GM23338 (cell line): ENCODE data around the gene KLK5.

ENCODE experiments used
- CREB1 ChIP-seq: fragments of 250-450 bp; sonication (Bioruptor Pico); IDR thresholded peaks from 2 replicates; pipeline ENCODE4 v1.5.0; 2020; ENCODE audit warnings: low read depth, mild to moderate bottlenecking, moderate library complexity
- EZH2 ChIP-seq: fragments of 200-600 bp; sonication (generic); IDR thresholded peaks from one replicate; pipeline ENCODE4 v1.8.0; 2017; ENCODE audit warnings: antibody characterized with exemption, mild to moderate bottlenecking, low read depth; ENCODE audit not compliant: unreplicated experiment
- EZH2phosphoT487 ChIP-seq: fragments of 200-600 bp; sonication (generic); IDR thresholded peaks from one replicate; pipeline ENCODE4 v1.8.1; 2018; ENCODE audit warnings: antibody characterized with exemption; ENCODE audit not compliant: unreplicated experiment
- JUNB ChIP-seq: IDR thresholded peaks from one replicate; pipeline ENCODE4 v1.6.1; 2016; ENCODE audit warnings: antibody characterized with exemption; ENCODE audit not compliant: unreplicated experiment
- NANOG ChIP-seq: IDR thresholded peaks from 2 replicates; pipeline ENCODE4 v1.6.1; 2016; ENCODE audit warnings: antibody characterized with exemption, borderline replicate concordance
- POLR2AphosphoS5 ChIP-seq: IDR thresholded peaks from 2 replicates; pipeline ENCODE4 v1.6.1; 2016; ENCODE audit warnings: antibody characterized with exemption, low read depth
- STAT1 ChIP-seq: IDR thresholded peaks from one replicate; pipeline ENCODE4 v1.6.1; 2016; ENCODE audit warnings: antibody characterized with exemption; ENCODE audit not compliant: unreplicated experiment
- ZNF114 ChIP-seq: fragments of 250-450 bp; sonication (Bioruptor Pico); IDR thresholded peaks from 2 replicates; pipeline ENCODE4 v1.5.0; 2020; ENCODE audit warnings: mild to moderate bottlenecking, moderate library complexity
- ZNF331 ChIP-seq: fragments of 250-450 bp; sonication (Bioruptor Pico); IDR thresholded peaks from 2 replicates; pipeline ENCODE4 v1.5.0; 2020; ENCODE audit warnings: low read depth, mild to moderate bottlenecking, moderate library complexity
- TF ChIP-seq, protein P1 (sequence below), 2 experiments: fragments of 200-600 bp in 1 of 2; sonication (generic) in 1 of 2; conservative IDR thresholded peaks; 2 replicates each; pipeline versions ENCODE4 v1.5.1 to v1.6.1; 2016 to 2017; ENCODE audit warnings: antibody characterized with exemption in 2 of 2, low read depth in 2 of 2, mild to moderate bottlenecking in 2 of 2, moderate library complexity in 1 of 2
- TF ChIP-seq, protein P2 (sequence below): IDR thresholded peaks from one replicate; pipeline ENCODE4 v1.6.1; 2018; ENCODE audit warnings: antibody characterized with exemption; ENCODE audit not compliant: unreplicated experiment
- TF ChIP-seq, protein P3 (sequence below): IDR thresholded peaks from 2 replicates; pipeline ENCODE4 v1.6.1; 2016; ENCODE audit warnings: antibody characterized with exemption
- TF ChIP-seq, protein P4 (sequence below): fragments of 250-450 bp; sonication (Bioruptor Pico); IDR thresholded peaks from 2 replicates; pipeline ENCODE4 v1.5.0; 2020; ENCODE audit warnings: mild to moderate bottlenecking, moderate library complexity

DNA sequence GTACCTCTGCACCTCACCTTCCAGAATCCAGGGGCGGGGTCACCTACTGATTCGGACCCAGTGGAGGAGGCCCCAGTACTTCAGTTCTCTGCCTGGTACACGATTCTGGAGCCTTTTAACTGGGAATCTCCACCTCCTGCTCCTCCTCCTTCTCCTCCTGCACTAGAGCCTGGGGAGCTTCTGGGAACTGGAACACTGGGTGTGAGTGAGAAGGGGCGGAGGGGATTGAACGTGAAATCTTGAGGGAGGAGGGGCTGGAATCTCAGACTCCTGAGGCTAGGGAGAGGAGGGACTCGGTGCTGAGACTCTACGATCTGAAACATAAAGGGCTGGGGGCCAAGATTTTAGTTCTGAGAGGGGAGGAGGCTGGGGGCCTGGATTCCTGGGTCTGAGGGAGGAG is 48.7 kb upstream of the KLK5 start, which contains the start of gene KLK8:
- no peak for TF ChIP-seq NANOG
- TF ChIP-seq, protein P1, sequence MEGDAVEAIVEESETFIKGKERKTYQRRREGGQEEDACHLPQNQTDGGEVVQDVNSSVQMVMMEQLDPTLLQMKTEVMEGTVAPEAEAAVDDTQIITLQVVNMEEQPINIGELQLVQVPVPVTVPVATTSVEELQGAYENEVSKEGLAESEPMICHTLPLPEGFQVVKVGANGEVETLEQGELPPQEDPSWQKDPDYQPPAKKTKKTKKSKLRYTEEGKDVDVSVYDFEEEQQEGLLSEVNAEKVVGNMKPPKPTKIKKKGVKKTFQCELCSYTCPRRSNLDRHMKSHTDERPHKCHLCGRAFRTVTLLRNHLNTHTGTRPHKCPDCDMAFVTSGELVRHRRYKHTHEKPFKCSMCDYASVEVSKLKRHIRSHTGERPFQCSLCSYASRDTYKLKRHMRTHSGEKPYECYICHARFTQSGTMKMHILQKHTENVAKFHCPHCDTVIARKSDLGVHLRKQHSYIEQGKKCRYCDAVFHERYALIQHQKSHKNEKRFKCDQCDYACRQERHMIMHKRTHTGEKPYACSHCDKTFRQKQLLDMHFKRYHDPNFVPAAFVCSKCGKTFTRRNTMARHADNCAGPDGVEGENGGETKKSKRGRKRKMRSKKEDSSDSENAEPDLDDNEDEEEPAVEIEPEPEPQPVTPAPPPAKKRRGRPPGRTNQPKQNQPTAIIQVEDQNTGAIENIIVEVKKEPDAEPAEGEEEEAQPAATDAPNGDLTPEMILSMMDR (conservative IDR thresholded peaks at IDR 0.05; ENCODE audit: low read depth in 2 of 2): no peak
- TF ChIP-seq EZH2: no peak
- TF ChIP-seq POLR2AphosphoS5: no peak
- no peak for TF ChIP-seq ZNF114 (CRISPR knock-in tag)
- no peak for TF ChIP-seq EZH2phosphoT487
- TF ChIP-seq, protein P2, sequence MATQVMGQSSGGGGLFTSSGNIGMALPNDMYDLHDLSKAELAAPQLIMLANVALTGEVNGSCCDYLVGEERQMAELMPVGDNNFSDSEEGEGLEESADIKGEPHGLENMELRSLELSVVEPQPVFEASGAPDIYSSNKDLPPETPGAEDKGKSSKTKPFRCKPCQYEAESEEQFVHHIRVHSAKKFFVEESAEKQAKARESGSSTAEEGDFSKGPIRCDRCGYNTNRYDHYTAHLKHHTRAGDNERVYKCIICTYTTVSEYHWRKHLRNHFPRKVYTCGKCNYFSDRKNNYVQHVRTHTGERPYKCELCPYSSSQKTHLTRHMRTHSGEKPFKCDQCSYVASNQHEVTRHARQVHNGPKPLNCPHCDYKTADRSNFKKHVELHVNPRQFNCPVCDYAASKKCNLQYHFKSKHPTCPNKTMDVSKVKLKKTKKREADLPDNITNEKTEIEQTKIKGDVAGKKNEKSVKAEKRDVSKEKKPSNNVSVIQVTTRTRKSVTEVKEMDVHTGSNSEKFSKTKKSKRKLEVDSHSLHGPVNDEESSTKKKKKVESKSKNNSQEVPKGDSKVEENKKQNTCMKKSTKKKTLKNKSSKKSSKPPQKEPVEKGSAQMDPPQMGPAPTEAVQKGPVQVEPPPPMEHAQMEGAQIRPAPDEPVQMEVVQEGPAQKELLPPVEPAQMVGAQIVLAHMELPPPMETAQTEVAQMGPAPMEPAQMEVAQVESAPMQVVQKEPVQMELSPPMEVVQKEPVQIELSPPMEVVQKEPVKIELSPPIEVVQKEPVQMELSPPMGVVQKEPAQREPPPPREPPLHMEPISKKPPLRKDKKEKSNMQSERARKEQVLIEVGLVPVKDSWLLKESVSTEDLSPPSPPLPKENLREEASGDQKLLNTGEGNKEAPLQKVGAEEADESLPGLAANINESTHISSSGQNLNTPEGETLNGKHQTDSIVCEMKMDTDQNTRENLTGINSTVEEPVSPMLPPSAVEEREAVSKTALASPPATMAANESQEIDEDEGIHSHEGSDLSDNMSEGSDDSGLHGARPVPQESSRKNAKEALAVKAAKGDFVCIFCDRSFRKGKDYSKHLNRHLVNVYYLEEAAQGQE: no peak
- no peak for TF ChIP-seq JUNB
- TF ChIP-seq CREB1: no peak
- TF ChIP-seq, protein P3, sequence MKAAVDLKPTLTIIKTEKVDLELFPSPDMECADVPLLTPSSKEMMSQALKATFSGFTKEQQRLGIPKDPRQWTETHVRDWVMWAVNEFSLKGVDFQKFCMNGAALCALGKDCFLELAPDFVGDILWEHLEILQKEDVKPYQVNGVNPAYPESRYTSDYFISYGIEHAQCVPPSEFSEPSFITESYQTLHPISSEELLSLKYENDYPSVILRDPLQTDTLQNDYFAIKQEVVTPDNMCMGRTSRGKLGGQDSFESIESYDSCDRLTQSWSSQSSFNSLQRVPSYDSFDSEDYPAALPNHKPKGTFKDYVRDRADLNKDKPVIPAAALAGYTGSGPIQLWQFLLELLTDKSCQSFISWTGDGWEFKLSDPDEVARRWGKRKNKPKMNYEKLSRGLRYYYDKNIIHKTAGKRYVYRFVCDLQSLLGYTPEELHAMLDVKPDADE: no peak
- TF ChIP-seq, protein P4, sequence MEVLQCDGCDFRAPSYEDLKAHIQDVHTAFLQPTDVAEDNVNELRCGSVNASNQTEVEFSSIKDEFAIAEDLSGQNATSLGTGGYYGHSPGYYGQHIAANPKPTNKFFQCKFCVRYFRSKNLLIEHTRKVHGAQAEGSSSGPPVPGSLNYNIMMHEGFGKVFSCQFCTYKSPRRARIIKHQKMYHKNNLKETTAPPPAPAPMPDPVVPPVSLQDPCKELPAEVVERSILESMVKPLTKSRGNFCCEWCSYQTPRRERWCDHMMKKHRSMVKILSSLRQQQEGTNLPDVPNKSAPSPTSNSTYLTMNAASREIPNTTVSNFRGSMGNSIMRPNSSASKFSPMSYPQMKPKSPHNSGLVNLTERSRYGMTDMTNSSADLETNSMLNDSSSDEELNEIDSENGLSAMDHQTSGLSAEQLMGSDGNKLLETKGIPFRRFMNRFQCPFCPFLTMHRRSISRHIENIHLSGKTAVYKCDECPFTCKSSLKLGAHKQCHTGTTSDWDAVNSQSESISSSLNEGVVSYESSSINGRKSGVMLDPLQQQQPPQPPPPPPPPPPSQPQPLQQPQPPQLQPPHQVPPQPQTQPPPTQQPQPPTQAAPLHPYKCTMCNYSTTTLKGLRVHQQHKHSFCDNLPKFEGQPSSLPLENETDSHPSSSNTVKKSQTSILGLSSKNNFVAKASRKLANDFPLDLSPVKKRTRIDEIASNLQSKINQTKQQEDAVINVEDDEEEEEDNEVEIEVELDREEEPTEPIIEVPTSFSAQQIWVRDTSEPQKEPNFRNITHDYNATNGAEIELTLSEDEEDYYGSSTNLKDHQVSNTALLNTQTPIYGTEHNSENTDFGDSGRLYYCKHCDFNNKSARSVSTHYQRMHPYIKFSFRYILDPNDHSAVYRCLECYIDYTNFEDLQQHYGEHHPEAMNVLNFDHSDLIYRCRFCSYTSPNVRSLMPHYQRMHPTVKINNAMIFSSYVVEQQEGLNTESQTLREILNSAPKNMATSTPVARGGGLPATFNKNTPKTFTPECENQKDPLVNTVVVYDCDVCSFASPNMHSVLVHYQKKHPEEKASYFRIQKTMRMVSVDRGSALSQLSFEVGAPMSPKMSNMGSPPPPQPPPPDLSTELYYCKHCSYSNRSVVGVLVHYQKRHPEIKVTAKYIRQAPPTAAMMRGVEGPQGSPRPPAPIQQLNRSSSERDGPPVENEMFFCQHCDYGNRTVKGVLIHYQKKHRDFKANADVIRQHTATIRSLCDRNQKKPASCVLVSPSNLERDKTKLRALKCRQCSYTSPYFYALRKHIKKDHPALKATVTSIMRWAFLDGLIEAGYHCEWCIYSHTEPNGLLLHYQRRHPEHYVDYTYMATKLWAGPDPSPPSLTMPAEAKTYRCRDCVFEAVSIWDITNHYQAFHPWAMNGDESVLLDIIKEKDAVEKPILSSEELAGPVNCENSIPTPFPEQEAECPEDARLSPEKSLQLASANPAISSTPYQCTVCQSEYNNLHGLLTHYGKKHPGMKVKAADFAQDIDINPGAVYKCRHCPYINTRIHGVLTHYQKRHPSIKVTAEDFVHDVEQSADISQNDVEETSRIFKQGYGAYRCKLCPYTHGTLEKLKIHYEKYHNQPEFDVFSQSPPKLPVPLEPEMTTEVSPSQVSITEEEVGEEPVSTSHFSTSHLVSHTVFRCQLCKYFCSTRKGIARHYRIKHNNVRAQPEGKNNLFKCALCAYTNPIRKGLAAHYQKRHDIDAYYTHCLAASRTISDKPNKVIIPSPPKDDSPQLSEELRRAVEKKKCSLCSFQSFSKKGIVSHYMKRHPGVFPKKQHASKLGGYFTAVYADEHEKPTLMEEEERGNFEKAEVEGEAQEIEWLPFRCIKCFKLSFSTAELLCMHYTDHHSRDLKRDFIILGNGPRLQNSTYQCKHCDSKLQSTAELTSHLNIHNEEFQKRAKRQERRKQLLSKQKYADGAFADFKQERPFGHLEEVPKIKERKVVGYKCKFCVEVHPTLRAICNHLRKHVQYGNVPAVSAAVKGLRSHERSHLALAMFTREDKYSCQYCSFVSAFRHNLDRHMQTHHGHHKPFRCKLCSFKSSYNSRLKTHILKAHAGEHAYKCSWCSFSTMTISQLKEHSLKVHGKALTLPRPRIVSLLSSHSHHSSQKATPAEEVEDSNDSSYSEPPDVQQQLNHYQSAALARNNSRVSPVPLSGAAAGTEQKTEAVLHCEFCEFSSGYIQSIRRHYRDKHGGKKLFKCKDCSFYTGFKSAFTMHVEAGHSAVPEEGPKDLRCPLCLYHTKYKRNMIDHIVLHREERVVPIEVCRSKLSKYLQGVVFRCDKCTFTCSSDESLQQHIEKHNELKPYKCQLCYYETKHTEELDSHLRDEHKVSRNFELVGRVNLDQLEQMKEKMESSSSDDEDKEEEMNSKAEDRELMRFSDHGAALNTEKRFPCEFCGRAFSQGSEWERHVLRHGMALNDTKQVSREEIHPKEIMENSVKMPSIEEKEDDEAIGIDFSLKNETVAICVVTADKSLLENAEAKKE (CRISPR knock-in tag): no peak
- no peak for TF ChIP-seq STAT1
- TF ChIP-seq ZNF331: no peak
